K562 (cell line): ENCODE results near the gene AGT. TPM values are rescaled to one million over a fixed set of nuclear protein-coding genes. Genes with fewer than 3 reads are reported as not detected.

Source experiments
- ATAC-seq: fragments of 200-7000 bp; cut with Tn5 transposase; 3 replicates; pipeline ENCODE4 v1.9.1; 2020; ENCODE audit warnings: moderate library complexity
- BruUV-seq: library from RNA; stranded (reverse); fragments of 400-500 nt; replicated peaks from 2 replicates; lab custom pipeline; 2021; lab: Mats Ljungman, UMichigan
- CTCF ChIA-PET: fragments of 300-600 bp; formaldehyde crosslinking; extraction: SDS; loops from one replicate; lab custom pipeline; 2021; ENCODE audit warnings: low intra/inter-chr PET ratio; lab: Yijun Ruan, JAX
- POLR2A ChIA-PET: fragments of 300-600, 350-650 bp; sonication (Branson Sonifier 250); formaldehyde crosslinking; extraction: SDS; loops from one replicate; lab custom pipeline; 2021; ENCODE audit warnings: antibody characterized with exemption, inconsistent platforms; lab: Yijun Ruan, JAX
- DNase-seq, 4 experiments: peaks; one replicate each; pipeline versions ENCODE4 v3.0.0 to v3.0.0-alpha.2; 2011 to 2018; ENCODE audit warnings: low spot score in 3 of 4, mixed read lengths in 3 of 4; ENCODE audit errors: extremely low read depth in 1 of 4
- FAIRE-seq: peaks from 2 replicates; lab custom pipeline; 2011; peaks lifted over from hg19 to GRCh38; lab: Jason Lieb, UNC
- H2AFZ ChIP-seq: 2 replicates; pipeline ENCODE4 v1.6.0; 2011; ENCODE audit warnings: low read depth, low read length, control low read depth, inconsistent platforms
- H3K27ac ChIP-seq: fragments of 200-600 bp; 3 replicates; pipeline ENCODE4 v1.8.0; 2011; ENCODE audit warnings: low read depth, mild to moderate bottlenecking, control low read depth, inconsistent platforms, low read length, moderate library complexity, mixed read lengths; ENCODE audit errors: extremely low read depth
- H3K27me3 ChIP-seq, 2 experiments: fragments of 300-600 bp in 1 of 2; 2 replicates in 1 of 2; 3 replicates in 1 of 2; pipeline versions ENCODE4 v1.6.0 to v1.8.0; 2011; ENCODE audit warnings: inconsistent platforms in 2 of 2, low read length in 2 of 2, mild to moderate bottlenecking in 1 of 2, mixed read lengths in 1 of 2, moderate library complexity in 1 of 2; ENCODE audit not compliant: control insufficient read depth in 2 of 2, insufficient read depth in 2 of 2
- H3K36me3 ChIP-seq: fragments of 300-600 bp; 3 replicates; pipeline ENCODE4 v1.8.0; 2011; ENCODE audit warnings: mild to moderate bottlenecking, low read length, inconsistent platforms; ENCODE audit not compliant: control insufficient read depth, insufficient read depth
- H3K4me1 ChIP-seq, 2 experiments: fragments of 200-600 bp in 1 of 2; replicated peaks in 1 of 2; 2 replicates in 1 of 2; 3 replicates in 1 of 2; pipeline versions ENCODE4 v1.5.1 to v1.8.0; 2011; ENCODE audit warnings: inconsistent platforms in 2 of 2, low read length in 2 of 2, mild to moderate bottlenecking in 1 of 2, mixed read lengths in 1 of 2, moderate library complexity in 1 of 2; ENCODE audit not compliant: control insufficient read depth in 2 of 2, insufficient read depth in 2 of 2
- H3K4me2 ChIP-seq: 2 replicates; pipeline ENCODE4 v1.6.1; 2011; ENCODE audit warnings: low read length, control low read depth, inconsistent platforms, mixed read lengths; ENCODE audit not compliant: insufficient read depth
- H3K4me3 ChIP-seq: fragments of 200-600 bp; sonication (generic), shearing (Covaris generic); 2 replicates; pipeline ENCODE4 v1.5.1; 2016; ENCODE audit warnings: control low read depth, inconsistent platforms
- H3K79me2 ChIP-seq: fragments of 200-600 bp; 3 replicates; pipeline ENCODE4 v1.8.0; 2011; ENCODE audit warnings: low read length, inconsistent platforms; ENCODE audit not compliant: control insufficient read depth, insufficient read depth
- H3K9ac ChIP-seq, 2 experiments: 2 replicates each; pipeline versions ENCODE4 v1.6.0 to v1.6.1; 2011; ENCODE audit warnings: low read depth in 2 of 2, low read length in 2 of 2, control low read depth in 1 of 2, inconsistent platforms in 1 of 2, mild to moderate bottlenecking in 1 of 2, mixed read lengths in 1 of 2; ENCODE audit not compliant: insufficient read depth in 1 of 2
- H3K9me1 ChIP-seq: one replicate; pipeline ENCODE4 v1.6.0; 2011; ENCODE audit warnings: inconsistent platforms, mild to moderate bottlenecking, low read length, moderate library complexity; ENCODE audit not compliant: control insufficient read depth, insufficient read depth
- H3K9me3 ChIP-seq: replicated peaks from 2 replicates; pipeline ENCODE4 v1.5.1; 2011; ENCODE audit warnings: low read depth, low read length, inconsistent platforms; ENCODE audit not compliant: control insufficient read depth, insufficient read depth
- H4K20me1 ChIP-seq: replicated peaks from 2 replicates; pipeline ENCODE4 v1.6.1; 2011; ENCODE audit warnings: low read length, inconsistent platforms, mixed read lengths; ENCODE audit not compliant: control insufficient read depth, insufficient read depth
- CREBBP ChIP-seq: IDR thresholded peaks from one replicate; pipeline ENCODE4 v1.6.1; 2012; ENCODE audit warnings: low read depth, mild to moderate bottlenecking, control low read depth, inconsistent platforms, low read length
- ETV6 ChIP-seq, 3 experiments: fragments of 150-350 bp in 1 of 3; sonication (generic) in 1 of 3; formaldehyde crosslinking in 1 of 3; IDR thresholded peaks; 2 replicates each; pipeline versions ENCODE4 v1.6.1 to v1.8.0; 2014 to 2022; ENCODE audit warnings: borderline replicate concordance in 2 of 3, low read depth in 2 of 3, antibody characterized with exemption in 1 of 3, low read length in 1 of 3, mild to moderate bottlenecking in 1 of 3, missing genetic modification reagents in 1 of 3
- PHB ChIP-seq: fragments of 250-450 bp; sonication (Bioruptor Pico); IDR thresholded peaks from 2 replicates; pipeline ENCODE4 v1.5.0; 2021
- TARDBP ChIP-seq: fragments of 450-650 bp; IDR thresholded peaks from 2 replicates; pipeline ENCODE4 v1.6.1; 2016
- USF1 ChIP-seq: sonication (generic); formaldehyde crosslinking; IDR thresholded peaks from 2 replicates; pipeline ENCODE4 v1.9.0; 2022; ENCODE audit warnings: mild to moderate bottlenecking, missing genetic modification reagents
- XRCC5 ChIP-seq: fragments of 200-400 bp; formaldehyde crosslinking; IDR thresholded peaks from 2 replicates; pipeline ENCODE4 v1.6.1; 2017; ENCODE audit warnings: low read depth, mild to moderate bottlenecking, low read length
- WGBS: fragments of 100-300 bp; shearing (Covaris generic); methylation state at CpG from one replicate; pipeline ENCODE4 v1.1.6; 2016; ENCODE audit warnings: low coverage, mixed read lengths; ENCODE audit not compliant: insufficient coverage; ENCODE audit errors: missing lambda C conversion rate; 5-methylcytosine and 5-hydroxymethylcytosine counted together
- in situ Hi-C: fragments of 300-500 bp; cut with MboI; formaldehyde crosslinking; loops from 4 replicates; pipeline ENCODE4 v1.15.0; 2018; ENCODE audit warnings: inconsistent platforms, mixed read lengths
- intact Hi-C: fragments of 100-400 bp; cut with micrococcal nuclease; formaldehyde crosslinking; loops from 2 replicates; pipeline ENCODE4 v1.14.2; 2022
- polyA plus RNA-seq, 8 experiments: library from polyadenylated mRNA; depleted of rRNA in 4 of 8; stranded (reverse) in 5 of 8; unstranded in 3 of 8; fragments of >200 nt; fragmentation: Nextera tagmentation in 2 of 8; fragmentation: Illumina TruSeq in 1 of 8; extraction: Ambion mirVana in 2 of 8; extraction: Trizol in 1 of 8; gene quantifications; 2 replicates each; pipeline versions ENCODE4 v1.2.1 to v1.2.3, GENCODE V29; 2011 to 2014; ENCODE audit warnings: inconsistent platforms in 1 of 8, missing spikeins in 1 of 8
- total RNA-seq, 7 experiments: library from RNA; depleted of rRNA in 6 of 7; stranded (reverse); fragments of >200 nt in 6 of 7; fragmentation: Illumina TruSeq in 2 of 7; extraction: Trizol in 2 of 7; gene quantifications; 2 replicates each; pipeline versions ENCODE4 v1.2.1 to v1.2.3, GENCODE V29; 2011 to 2021; ENCODE audit warnings: low replicate concordance in 1 of 7

AGT gene
- total and polyA plus RNA-seq, 9 of the 15 experiments (the other 6 are each of a cell fraction or from before 2014, with no cell fraction given): 0.40 TPM; not detected in 8

- no peak overlapping the region for H3K27ac ChIP-seq
- H3K27me3 ChIP-seq: peaks cover 28 to 56% of the 10 kb centered on the region in 2 experiments
- WGBS: 0% methylated on average over 2 of the region's 2 CpGs
- no peaks in the 10 kb centered on the region for H3K36me3 ChIP-seq
- H3K4me3 ChIP-seq: no peak overlapping the region
- no TSS peak for BruUV-seq
- ChIA-PET CTCF (no interaction called here), POLR2A (no interaction called here)
- 0 out of 5 replicates have a peak, but pooled peaks cover 0 to 2% of the 10 kb centered on the region in 2 experiments for H3K4me1 ChIP-seq
- DNase-seq: no peak
- no peaks in the 10 kb centered on the region for H3K79me2 ChIP-seq
- no peak overlapping the region for H3K4me2 ChIP-seq
- H3K9me1 ChIP-seq: no peaks in the 10 kb centered on the region
- no peaks in the 10 kb centered on the region for H3K9me3 ChIP-seq
- no peak for FAIRE-seq
- no peak for ATAC-seq
- H4K20me1 ChIP-seq: no peaks in the 10 kb centered on the region
- intact Hi-C loops (no loop called here), in situ Hi-C loops (no loop called here)
- no peak overlapping the region for H2AFZ ChIP-seq
- H3K9ac ChIP-seq: no peak overlapping the region
- TF ChIP-seq XRCC5: no peak
- no peak for TF ChIP-seq TARDBP
- no peak for TF ChIP-seq USF1
- no peak for TF ChIP-seq CREBBP
- TF ChIP-seq PHB (CRISPR knock-in tag): no peak
- TF ChIP-seq ETV6 (IDR thresholded peaks at IDR 0.05; ENCODE audit: borderline replicate concordance in 1 of 2, low read depth in 2 of 2, low read length in 1 of 2): no peak
- TF ChIP-seq ETV6 (CRISPR knock-in tag; IDR thresholded peaks at IDR 0.05; ENCODE audit: borderline replicate concordance): no peak
These were observed 30.0 kb upstream of the AGT start for GRCh38 chr1:230743899-230744298.
